Mammary epithelial cell (primary cell): ENCODE results near the gene CAPN13.

ENCODE experiments used
- EZH2 ChIP-seq: IDR thresholded peaks from 2 replicates; pipeline ENCODE4 v1.6.1; 2012; ENCODE audit warnings: low read length, inconsistent platforms, borderline replicate concordance
- TF ChIP-seq, protein P1 (sequence below), 2 donors: IDR thresholded peaks in 1 of 2; conservative IDR thresholded peaks in 1 of 2; 2 replicates each; pipeline ENCODE4 v1.5.1; 2011 to 2012; ENCODE audit warnings: inconsistent platforms in 2 of 2, low read length in 2 of 2, mild to moderate bottlenecking in 2 of 2, control low read depth in 1 of 2, low read depth in 1 of 2; ENCODE audit not compliant: insufficient read depth in 1 of 2; ENCODE audit errors: extremely low read depth in 1 of 2

DNA sequence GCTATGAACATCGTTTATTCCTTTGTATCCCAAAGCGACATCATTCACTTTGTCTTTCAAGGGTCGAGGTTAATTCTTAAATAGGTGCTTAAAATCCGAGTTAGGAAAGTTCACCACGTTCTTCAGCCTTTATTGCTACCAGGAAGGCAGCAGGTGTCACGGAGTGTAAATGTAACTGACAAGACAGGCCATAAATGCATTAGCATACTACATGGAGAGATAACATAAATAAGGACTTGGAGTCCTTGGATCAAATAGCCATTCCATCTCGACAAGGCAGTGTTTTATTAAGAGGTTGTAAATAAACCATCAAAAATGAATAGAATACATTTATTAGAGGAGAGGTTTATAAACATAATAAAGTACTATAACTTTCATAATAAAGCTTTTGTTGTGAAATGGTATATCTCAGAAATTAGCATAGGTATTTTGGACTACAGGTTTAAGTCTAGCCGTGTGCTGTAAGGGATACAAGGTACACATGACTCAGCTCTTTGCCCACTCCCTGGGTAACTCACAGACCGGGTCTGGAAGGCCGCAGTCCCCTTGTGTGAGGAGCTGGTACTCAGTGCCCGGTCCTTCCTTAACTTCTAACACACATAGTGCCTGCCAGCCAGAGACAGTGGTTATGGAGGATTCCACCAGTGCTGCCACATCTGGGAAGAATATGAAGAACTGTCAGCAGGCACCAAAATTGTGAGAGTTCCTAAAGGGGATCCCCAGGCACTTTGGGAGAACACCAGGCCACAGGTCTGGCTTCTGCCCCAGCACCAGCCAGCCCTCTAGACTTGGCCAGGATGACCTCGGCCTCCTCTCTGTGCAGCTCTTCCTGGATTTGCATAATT is 29.4 kb downstream of the CAPN13 start:
- TF ChIP-seq, protein P1, sequence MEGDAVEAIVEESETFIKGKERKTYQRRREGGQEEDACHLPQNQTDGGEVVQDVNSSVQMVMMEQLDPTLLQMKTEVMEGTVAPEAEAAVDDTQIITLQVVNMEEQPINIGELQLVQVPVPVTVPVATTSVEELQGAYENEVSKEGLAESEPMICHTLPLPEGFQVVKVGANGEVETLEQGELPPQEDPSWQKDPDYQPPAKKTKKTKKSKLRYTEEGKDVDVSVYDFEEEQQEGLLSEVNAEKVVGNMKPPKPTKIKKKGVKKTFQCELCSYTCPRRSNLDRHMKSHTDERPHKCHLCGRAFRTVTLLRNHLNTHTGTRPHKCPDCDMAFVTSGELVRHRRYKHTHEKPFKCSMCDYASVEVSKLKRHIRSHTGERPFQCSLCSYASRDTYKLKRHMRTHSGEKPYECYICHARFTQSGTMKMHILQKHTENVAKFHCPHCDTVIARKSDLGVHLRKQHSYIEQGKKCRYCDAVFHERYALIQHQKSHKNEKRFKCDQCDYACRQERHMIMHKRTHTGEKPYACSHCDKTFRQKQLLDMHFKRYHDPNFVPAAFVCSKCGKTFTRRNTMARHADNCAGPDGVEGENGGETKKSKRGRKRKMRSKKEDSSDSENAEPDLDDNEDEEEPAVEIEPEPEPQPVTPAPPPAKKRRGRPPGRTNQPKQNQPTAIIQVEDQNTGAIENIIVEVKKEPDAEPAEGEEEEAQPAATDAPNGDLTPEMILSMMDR (conservative IDR thresholded peaks at IDR 0.05 in 1 of 2, IDR thresholded peaks at IDR 0.05 in 1 of 2; ENCODE audit: extremely low read depth in 1 of 2, insufficient read depth in 1 of 2, low read depth in 1 of 2, low read length in 2 of 2), result no peak
- TF ChIP-seq EZH2, result no peak
